ENCODE results near the gene ZBTB46. TPM values are rescaled to one million over a fixed set of nuclear protein-coding genes. Genes with fewer than 3 reads are reported as not detected.

Gene ZBTB46
- total RNA-seq, 4 donors from 2014 or later = 11.1 to 65.3 (median 17.8) TPM

DNA sequence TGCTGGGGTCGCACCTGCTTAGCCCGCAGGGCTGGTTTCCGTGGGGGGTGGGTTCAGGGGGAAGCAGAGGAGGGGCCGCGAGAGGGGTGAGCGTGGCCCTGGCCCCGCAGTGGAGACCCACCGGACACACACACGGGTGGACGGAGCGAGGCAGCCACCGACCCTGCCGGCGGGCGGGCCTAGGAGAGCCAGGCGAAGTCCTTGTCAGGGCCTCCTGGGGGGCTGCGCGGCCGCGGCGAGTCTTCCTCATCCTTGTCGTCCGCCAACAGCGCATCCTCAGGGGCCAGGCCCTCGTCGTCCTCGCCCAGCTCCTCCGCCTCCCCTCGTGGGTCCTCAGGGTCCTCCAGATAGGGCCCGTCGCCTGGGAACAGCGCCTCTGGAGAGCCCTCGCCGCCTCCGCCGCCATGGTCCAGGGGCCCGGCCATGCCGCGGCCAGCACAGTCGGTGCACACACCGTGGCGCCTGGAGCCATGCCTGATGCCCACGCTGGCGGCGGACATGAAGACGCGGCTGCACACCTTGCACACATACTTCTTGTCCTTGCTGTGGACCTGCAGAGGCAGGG is 84.2 kb downstream of the ZBTB46 start:
- TF ChIP-seq, protein P1, sequence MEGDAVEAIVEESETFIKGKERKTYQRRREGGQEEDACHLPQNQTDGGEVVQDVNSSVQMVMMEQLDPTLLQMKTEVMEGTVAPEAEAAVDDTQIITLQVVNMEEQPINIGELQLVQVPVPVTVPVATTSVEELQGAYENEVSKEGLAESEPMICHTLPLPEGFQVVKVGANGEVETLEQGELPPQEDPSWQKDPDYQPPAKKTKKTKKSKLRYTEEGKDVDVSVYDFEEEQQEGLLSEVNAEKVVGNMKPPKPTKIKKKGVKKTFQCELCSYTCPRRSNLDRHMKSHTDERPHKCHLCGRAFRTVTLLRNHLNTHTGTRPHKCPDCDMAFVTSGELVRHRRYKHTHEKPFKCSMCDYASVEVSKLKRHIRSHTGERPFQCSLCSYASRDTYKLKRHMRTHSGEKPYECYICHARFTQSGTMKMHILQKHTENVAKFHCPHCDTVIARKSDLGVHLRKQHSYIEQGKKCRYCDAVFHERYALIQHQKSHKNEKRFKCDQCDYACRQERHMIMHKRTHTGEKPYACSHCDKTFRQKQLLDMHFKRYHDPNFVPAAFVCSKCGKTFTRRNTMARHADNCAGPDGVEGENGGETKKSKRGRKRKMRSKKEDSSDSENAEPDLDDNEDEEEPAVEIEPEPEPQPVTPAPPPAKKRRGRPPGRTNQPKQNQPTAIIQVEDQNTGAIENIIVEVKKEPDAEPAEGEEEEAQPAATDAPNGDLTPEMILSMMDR (IDR thresholded peaks at IDR 0.05) = no peak
- no peak for ATAC-seq (ENCODE audit: low FRiP score)
- DNase-seq (ENCODE audit: low spot score) = no peak

DNA sequence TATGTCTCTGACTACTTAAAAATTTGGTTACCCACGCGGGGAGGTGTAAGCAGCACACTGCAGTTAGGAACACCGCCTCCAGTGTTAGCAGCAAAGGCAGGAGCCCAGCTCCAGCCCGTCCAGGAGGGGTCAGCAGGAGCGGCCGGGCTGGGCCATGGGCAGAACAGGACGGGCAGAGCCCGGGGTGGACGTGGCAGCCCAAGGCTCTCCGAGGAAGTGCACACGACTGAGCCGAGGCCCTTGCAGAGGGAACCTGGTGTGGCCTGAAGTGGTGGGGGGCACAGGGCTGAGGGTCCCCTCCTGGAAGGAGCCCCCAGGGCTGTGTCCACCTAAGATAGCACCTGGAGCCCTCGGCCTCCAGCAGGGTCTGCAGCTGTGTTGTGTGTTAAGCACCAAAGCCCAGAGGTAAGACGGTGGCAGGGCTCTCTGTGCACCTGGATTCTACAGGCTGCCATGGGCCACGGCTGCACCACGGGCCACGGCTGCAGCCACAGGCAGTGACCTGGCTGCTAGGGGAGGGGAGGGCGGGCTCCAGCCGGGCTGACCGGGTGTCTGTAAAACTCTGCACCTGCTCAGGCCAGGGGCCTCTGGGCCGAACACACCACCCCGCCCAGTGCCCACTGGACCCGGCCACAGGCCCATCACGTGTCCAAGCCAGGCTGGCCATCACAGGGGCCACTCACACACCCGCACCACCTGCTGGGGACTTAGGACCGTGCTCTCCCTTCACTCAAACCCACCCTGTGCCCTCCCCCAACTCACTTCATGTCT is 84.9 kb downstream of the ZBTB46 start:
- ATAC-seq (ENCODE audit: low FRiP score) (no peak), DNase-seq (ENCODE audit: low spot score) (no peak)
- TF ChIP-seq, protein P1 (IDR thresholded peaks at IDR 0.05) = no peak

DNA sequence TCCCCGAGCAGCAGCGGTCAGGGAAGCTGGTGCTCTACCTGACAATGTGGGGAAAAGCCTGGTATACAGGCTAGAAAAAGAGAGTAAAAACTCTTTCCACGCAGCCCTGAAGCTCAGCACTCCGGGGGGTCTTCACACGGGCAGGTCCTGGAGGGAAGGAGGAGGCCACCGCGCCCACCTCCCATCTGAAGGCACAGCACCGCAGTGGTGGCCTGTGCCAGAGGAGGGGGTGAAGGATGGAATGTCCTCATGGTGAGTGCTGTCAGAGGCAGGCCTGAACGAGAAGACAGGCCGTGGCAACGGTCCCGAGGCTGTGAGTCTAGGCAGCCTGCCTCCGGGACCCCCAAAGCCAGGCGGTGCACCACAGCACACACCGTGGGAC is 85.6 kb downstream of the ZBTB46 start:
- TF ChIP-seq, protein P1 (IDR thresholded peaks at IDR 0.05) = no peak
- DNase-seq (ENCODE audit: low spot score) (no peak), ATAC-seq (ENCODE audit: low FRiP score) (no peak)

DNA sequence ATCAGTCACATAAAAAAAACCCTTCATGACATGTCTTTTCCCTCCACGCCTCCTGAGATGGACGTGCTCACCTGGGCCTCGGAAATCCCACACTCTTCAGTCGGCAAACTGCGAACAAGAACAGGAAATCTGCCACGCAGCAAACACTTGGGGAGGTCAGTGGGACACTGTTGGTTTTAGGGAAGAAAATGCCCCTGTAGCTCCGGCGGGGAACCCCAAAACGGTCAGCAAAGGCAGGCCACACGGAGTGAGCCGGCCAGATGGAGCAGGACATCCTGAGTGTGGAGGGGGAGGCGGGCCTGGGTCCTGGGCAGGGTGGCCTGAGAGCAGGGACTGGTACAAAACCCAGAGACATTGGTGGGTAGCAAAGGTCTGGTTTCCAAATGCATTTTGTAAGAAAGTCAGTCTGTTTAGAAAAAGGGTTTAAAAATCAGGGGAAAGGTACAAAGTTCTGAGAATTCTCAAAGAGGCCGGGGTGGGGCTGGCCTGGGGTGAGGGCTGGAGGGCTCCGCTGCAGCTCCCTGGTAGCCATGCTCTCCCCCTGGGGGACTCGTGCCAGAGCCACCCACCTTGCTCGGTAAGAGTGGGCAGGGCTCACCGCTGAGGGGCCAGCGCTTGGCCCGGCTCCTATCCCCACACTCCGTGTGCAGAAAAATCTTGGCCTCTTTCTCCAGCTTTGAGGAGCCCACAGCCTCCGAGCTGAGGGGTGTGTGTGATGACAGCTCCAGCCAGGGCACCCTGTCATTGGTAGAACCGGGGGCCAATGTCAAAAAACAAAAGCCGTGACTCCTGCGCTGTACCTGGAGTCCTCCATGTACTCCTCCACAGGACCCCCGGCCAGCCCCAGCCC is 86.3 kb downstream of the ZBTB46 start:
- no peak for ATAC-seq (ENCODE audit: low FRiP score)
- no peak for DNase-seq (ENCODE audit: low spot score)
- TF ChIP-seq, protein P1 (IDR thresholded peaks at IDR 0.05) = no peak

DNA sequence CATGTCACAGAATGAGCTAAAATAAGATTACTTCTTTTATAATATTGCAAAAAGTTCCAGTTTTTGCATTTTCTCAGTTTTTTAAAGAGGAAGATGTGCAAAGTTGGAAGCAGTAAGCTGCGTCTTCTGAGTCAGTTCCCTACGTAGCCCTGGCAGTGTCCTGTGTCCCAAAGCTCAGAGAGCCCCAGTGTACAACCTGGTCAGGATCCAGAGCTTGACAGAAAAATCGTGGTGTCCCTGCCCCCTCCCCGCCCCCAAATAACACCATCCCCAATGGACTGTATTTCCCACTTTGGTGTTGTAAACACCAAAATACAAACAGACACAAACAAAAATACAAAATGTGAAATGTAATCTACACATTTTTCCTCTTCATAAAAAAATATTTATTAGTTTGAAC is 86.9 kb downstream of the ZBTB46 start:
- TF ChIP-seq, protein P1 (IDR thresholded peaks at IDR 0.05) = no peak
- ATAC-seq (ENCODE audit: low FRiP score) = no peak
- no peak for DNase-seq (ENCODE audit: low spot score)

DNA sequence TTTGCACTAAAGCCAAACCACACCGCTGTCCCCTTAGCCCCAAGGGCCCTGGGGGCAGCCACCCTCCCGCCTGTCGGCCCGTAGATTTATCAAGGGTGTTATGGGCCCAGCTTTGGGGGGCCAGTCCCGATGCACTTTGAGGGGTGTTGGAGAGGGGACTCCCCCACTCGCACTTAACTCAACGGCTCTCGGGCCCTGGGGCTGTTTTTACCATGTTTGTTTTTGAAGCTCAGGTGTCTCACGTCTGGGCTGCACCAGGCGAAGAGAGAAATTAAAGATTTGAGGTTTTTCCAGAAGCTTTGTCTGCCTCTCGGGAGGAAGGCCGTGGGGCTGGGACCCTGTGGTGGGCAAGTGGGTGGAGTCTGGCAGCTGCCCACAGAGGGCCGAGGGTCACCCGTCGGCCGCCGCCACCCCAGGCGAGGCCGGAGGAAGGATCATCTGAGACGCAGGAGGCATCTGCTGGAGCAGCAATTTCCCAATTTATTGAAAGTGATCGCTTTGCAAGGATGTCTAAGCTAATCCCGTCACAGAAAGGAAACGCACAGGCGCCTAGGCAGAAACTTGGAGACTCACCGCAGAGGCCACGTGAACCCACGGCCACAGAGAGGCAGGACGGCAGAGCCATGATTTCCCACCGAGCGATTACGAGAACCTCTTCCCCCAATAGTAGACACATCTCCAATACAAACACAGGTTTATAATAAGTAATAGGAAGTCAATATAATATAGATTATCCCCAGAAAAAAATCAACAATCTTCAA is 87.7 kb downstream of the ZBTB46 start:
- ATAC-seq (ENCODE audit: low FRiP score) (no peak), DNase-seq (ENCODE audit: low spot score) (no peak)

More for the DNA sequence above, 87.7 kb downstream of the ZBTB46 start:
- TF ChIP-seq, protein P1 (IDR thresholded peaks at IDR 0.05) = no peak
